Activated CD4-positive, alpha-beta T cell treated with anti-CD3 and anti-CD28 coated beads for 48 hours (primary cell): Measurements from ENCODE around the gene PASK.

Source experiments
- DNase-seq: peaks from one replicate; pipeline ENCODE4 v3.0.0-alpha.2; 2020

The PASK gene

GRCh38 chr2:241142593-241142992 is 6.7 kb downstream of the PASK start:
- DNase-seq, result no peak

- DNase-seq, result no peak
These were observed 7.2 kb downstream of the PASK start for GRCh38 chr2:241142063-241142462.

- DNase-seq, result no peak
These were observed 8.0 kb downstream of the PASK start for GRCh38 chr2:241141214-241141770.

DNA sequence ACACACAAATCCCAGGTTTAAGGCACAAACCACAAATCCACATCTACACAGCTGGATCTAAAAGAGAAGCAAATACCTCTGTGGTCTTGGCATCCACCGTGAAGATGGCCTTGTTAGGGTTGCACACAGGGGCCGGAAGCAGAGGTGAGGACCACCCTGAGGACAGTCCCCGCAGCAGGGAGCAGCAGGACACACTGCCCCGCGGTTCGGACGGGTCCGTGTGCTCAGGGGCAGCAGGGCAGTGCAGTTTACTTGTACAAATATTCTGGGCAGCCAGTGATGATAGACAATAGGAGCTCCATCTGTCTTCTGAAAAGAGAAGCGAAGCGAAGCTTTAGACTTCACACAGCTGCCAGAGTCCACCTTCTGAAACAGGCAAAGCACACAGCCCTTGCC is 8.8 kb downstream of the PASK start:
- DNase-seq, result no peak

DNA sequence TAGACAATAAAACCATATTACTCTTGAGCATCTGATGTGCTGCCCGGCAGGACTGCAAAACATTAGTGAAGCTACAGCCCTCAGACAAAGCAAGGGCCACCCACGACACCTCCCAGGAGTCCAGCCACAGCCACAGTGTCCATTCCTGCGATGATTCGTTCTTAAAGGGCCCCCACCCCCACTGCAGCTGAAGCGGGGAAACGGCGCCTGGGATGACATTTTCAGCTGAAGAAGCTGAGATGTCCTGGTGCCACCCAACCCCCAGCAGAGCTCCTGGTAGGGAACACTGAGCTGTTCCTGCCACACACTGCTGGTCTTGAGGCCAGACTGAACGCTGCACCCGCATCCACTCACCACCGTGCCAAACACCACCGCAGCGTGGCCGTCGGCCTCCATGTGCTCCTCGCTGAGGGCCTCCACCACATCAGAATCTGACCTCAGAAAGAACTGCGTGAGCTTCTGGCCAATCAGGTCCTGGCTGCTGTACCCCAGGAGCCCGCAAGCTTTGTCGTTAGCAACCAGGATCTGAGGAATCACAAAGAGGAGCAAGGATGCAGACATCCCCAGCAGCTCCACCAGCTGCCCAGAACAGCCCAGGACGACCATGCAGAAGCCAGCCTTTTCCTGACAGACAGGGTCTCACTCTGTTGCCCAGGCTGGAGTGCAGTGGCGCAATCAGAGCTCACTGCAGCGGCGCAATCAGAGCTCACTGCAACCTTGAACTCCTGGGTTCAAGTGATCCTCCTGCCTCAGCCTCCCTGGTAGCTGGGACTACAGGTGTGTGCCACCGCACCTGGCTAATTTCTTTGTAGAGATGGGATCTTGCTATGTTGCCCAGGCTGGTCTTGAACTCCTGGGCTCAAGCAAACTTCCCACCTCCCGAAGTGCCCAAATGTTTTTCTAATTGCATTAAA is 9.5 kb downstream of the PASK start:
- no peak for DNase-seq

- DNase-seq, result no peak
These were observed 10.8 kb downstream of the PASK start for GRCh38 chr2:241138471-241138870.

GRCh38 chr2:241137276-241138190 is 11.7 kb downstream of the PASK start:
- DNase-seq, result no peak

DNA sequence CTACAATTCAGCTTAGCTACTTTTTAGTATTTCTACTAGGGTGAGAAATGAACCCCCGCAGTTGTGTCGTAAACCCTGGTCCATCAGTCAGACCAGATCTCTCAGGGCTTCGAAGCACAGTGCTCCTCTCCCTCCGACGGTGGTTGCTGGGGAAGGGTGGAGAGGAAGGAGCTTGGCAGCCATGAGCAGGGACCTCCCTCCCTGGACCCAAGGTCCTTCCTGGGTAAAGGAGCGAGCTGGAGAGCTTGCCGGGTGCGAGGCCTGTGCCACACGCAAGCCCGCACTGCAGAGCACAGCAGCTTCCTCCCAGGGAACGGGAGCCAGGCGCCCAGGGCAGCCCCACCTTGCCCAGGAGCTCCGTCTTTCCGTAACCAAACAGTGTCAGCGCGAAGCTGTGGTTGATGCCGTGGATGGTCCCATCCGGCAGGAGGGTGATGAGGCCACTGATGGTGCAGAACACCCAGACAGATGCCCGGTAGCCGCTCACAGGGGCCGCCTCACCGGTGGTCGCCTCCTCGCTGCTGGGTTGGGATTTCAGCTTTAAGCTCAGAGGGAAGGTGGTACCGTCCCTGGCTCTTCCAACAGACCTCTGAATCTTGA is 12.5 kb downstream of the PASK start:
- DNase-seq, result no peak

DNA sequence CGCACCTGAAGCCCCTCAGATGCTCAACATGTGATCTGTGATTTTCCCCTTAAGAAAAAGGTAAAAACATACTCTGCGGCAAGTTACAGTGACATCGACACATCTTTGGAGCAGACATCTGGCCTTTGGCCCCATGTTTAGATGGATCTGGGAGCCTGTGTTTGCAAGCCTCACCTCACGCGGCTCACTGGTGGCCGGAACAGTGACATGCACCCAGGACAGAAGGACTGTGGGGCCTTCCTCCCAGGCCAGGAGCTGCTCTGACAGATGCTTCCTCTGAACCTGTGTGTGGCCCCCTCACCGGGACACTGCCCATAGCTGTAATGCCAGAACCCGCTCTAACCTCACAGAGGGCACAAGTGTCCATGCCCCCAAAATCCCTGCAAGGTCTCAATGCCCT is 13.1 kb downstream of the PASK start:
- no peak for DNase-seq

DNA sequence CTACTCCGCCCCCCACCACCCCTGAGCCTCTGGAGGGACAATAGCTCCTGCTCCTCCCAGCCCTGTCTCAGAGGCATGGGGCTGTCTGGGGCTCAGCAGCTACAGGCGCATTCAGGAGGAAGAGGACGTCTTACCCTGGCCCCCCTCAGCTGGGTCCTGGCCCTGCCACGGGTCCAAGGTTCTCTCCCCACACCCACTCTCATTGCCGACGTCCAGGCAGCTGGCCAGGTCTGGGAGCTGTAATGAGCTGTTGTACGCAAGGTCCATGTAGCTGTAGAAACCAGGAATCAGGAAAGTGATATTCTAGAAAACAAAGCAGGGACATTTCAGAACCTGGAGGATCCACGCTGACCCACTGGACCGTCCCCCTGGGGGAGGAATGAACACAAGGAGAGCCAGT is 13.5 kb downstream of the PASK start:
- no peak for DNase-seq

DNA sequence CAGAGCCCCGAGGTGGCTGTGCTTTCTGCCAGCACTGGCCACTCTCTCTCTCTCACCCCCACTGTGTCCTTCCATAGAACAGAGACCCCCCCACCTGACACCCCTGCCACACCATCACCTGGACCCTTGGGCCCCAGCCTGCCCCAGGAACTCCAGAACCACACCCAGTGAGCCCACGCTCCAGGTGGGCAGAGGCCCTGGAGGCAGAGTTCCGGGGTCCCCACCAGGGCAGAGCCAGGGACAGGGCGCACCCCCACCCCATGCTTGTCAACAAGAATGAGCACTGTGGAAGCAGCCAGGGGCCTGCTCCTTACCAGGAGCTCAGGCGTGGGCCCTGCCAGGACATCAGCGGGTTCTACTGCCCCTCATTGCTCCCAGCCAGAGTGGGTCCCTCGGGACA is 14.6 kb downstream of the PASK start:
- DNase-seq, result no peak

DNA sequence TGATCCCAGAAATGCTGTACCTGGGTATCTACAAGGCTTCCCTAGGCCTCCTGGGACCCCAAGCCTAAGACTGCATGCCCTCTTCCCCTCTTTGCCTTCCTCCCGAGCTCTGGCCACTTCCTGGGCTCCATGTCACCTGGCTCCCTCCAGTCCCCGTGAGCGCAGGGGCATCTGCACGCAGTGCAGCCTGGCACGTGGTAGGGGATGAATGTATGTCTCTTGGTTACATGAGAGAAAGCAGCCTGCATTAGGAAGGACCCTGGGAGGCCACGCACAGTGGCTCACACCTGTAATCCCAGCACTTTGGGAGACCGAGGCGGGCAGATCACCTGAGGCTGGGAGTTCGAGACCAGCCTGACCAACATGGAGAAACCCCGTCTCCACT is 15.8 kb downstream of the PASK start:
- no peak for DNase-seq

DNA sequence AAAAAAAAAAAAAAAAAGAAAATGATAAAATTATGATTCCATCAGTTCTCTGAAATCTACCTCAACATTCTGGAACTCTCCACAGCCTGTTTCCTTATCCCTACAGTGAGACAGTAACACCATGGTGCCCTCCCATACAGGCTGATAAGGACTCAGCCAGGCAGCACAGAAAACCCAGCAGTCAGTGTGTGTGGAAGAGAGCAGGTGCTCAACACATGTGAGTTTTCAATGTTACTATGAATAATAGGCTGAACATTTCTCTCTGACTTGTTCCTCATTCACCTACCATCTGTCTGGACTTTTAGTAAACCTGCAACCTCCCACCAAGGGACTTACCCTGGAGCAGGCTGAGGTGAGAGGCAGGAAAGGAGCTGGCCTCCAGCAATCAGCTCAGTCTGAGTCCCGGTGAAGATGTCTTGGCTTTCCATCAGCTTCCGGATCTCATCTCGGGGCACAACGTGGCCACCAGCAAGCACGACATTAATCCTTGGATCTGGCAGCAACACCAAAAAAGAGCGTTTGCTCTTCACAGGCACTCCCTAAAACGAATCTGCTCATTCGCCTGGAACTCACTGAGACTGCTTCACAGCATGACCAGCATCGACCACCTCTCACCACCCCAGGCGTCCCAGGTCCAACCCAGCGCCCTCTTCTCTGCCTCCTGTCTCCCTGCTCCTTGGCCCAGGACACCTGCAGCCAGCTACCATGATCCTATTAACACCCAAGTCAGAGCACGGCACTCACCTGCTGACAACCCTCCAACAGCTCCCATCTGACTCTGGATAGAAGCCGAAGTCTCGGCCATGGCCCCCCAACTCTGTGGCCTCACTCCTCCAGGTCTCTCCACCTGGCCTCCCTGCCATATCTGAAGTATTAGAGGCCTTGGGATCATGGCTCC is 16.5 kb downstream of the PASK start:
- no peak for DNase-seq

GRCh38 chr2:241131531-241131930 is 17.7 kb downstream of the PASK start:
- DNase-seq, result no peak

- no peak for DNase-seq
These were observed 19.0 kb downstream of the PASK start for GRCh38 chr2:241130316-241130715.

DNA sequence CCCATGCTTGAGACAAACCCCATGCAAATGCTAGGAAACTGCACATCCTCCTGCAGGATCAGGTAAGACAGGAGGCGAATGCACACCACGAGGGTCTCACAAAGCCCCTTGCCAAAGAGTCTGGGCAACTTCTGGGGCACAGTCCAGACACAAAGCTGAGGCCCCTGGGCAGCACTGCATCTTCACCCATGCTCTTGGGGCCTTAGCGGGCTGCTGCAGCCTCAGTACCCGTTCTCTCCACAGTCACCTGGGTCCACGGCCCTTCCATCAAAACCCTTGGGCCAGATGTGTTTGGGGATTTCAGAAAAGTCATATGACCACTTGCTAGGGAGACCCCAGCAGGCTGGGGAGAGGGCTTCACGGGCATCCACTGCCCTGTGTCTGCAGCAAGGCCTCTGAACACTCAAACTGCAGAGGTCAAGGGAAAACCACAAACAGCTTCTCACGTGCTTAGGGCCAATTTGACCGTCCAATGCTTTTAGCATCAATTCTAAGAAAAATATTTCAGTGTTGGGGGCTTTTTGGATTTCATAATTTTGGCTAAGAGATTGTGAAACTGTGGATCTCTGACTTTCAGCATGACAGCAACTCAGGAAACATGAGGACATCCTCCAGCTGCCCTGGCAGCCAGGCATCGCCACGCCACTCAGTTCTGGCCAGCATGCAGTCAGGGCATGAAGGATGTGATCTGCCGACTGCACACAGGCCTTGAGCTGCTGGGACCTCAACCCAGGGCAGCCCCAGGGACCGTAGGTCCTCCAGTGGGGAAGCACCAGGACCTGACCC is 20.0 kb downstream of the PASK start:
- DNase-seq, result no peak

DNA sequence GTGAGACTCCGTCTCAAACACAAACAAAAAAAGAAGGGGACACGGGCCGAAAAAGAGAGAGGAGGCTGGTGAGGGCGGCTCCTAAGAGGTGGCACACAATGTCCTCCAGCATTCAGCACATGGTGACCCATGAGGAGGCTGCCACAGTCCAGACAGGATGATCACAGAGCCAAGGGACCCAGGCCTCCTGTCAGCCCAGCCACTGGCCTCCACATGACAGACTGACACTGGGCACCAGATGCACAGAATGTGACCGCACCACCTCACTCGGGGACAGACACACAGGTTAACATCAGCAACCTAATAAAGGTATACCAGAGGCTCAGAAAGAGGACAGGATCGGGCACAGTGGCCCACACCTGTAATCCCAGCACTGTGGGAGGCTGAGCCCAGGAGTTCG is 21.0 kb downstream of the PASK start:
- DNase-seq, result no peak

- DNase-seq, result no peak
These were observed 22.5 kb downstream of the PASK start for GRCh38 chr2:241126771-241127202.

DNA sequence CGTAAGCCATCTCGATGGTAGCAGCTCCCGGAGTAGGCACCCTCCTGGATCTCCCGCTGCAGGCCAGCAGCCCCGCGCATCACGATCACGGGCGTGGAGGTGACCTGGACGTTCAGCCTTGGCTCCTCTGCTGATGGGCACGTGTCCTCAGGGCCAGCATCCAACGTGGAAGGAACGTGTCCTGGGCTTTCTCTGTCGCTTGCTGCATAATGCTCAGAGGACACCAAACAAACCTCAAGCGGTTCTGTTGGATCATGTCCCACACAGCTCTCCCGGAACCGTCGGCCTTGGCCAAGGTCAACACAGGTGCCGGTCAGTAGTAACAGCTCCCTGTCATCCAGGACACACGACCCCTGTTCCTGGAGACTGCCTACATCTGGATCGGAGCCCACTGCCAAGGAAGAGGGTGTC is 23.1 kb downstream of the PASK start:
- no peak for DNase-seq

DNA sequence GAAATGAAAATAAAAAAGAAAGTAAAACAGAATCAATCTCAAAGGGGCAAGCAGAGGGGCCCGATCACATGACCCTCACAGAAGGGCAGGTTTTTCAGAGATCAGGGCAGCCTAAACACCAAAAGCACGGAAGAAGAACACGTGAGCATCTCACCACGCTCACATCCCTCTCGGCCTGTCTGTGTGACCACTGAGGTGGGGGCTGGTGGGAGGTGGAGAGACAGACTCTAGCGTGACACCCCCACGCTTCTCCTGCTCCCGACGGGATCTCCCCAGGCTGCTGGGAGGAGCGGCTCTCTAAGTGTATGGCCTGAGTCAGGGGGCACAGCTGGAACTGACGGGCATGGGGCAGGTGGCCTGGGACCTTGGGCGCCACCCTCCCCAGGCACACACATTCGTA is 23.6 kb downstream of the PASK start:
- no peak for DNase-seq
